Mucosa of descending colon (tissue), 3 donors: Measurements from ENCODE around the gene FHIT. TPM values are rescaled to one million over a fixed set of nuclear protein-coding genes. Genes with fewer than 3 reads are reported as not detected.
A peak's percentile ranks its signal among the peaks of the same experiment; 100 is the strongest.

Source experiments
- ATAC-seq: fragments of 200-7000 bp; cut with Tn5 transposase; one replicate; pipeline ENCODE4 v1.9.1; 2020; ENCODE audit warnings: mild to moderate bottlenecking, moderate library complexity
- DNase-seq, 3 donors: peaks; one replicate each; pipeline ENCODE4 v3.0.0-alpha.2; 2020
- H3K36me3 ChIP-seq: fragments of 200-600 bp; one replicate; pipeline ENCODE4 v1.8.0; 2021; ENCODE audit warnings: low read depth, mild to moderate bottlenecking
- H3K4me1 ChIP-seq: fragments of 200-600 bp; one replicate; pipeline ENCODE4 v1.8.0; 2021; ENCODE audit warnings: low read depth, mild to moderate bottlenecking
- H3K4me3 ChIP-seq: fragments of 200-600 bp; one replicate; pipeline ENCODE4 v1.8.0; 2021; ENCODE audit warnings: mild to moderate bottlenecking
- H3K9me3 ChIP-seq: fragments of 200-600 bp; one replicate; pipeline ENCODE4 v1.8.0; 2021; ENCODE audit warnings: mild to moderate bottlenecking
- CTCF ChIP-seq: fragments of 200-600 bp; IDR thresholded peaks from one replicate; pipeline ENCODE4 v1.8.0; 2022; ENCODE audit warnings: antibody characterized with exemption, mild to moderate bottlenecking
- intact Hi-C, 2 donors: fragments of 100-400 bp; cut with DNase I in 1 of 2; cut with micrococcal nuclease in 1 of 2; formaldehyde crosslinking; loops; one replicate each; pipeline versions ENCODE4 v1.11.0 to v1.11.1; 2022; cut with DNase I, micrococcal nuclease
- total RNA-seq, 3 donors: library from RNA; stranded (reverse); fragmentation: NEBNext Ultra II Directional in 2 of 3; extraction: Animal tissue kit (Norgen Biotek cat#: 25700) in 2 of 3; gene quantifications; one replicate each; pipeline versions ENCODE4 v1.2.1 to v1.2.4, GENCODE V29; 2021 to 2023
- donor health status: DM: no; HTN: no; CAD: no; lungs with moderate emphysema.
- donor health status: DM: no; HTN: no; CAD: no.
- donor health status: DM: no; HTN: yes; CAD: no.

Gene FHIT
- total RNA-seq, 3 donors from 2014 or later, result 8.9 to 20.7 (median 18.6) TPM

- Histone ChIP-seq H3K4me3 (no peak overlapping the region), H3K36me3 (no peaks in the 10 kb centered on the region), H3K9me3 (no peaks in the 10 kb centered on the region), H3K4me1 (no peaks in the 10 kb centered on the region)
- ATAC-seq (no peak), DNase-seq (no peak)
- no peak for TF ChIP-seq CTCF
- intact Hi-C loops, result no loop called here
These were observed 1440.1 kb downstream of the FHIT start for GRCh38 chr3:59811160-59811559.

- intact Hi-C loops, result no loop called here
- Histone ChIP-seq H3K4me1 (no peaks in the 10 kb centered on the region), H3K36me3 (no peaks in the 10 kb centered on the region), H3K9me3 (no peaks in the 10 kb centered on the region), H3K4me3 (no peak overlapping the region)
- ATAC-seq (no peak), DNase-seq (no peak)
- no peak for TF ChIP-seq CTCF
These were observed 1440.6 kb downstream of the FHIT start for GRCh38 chr3:59810606-59811005.

- no peak overlapping the region for H3K4me3 ChIP-seq
- H3K4me1 ChIP-seq, result no peaks in the 10 kb centered on the region
- TF ChIP-seq CTCF, result no peak
- H3K9me3 ChIP-seq, result no peaks in the 10 kb centered on the region
- H3K36me3 ChIP-seq, result no peaks in the 10 kb centered on the region
- ATAC-seq (peak; percentile 60), DNase-seq (peak in 1 of 3 donors; percentile 15)
- intact Hi-C loops, result no loop called here
These were observed 1441.4 kb downstream of the FHIT start for GRCh38 chr3:59809710-59810444.

GRCh38 chr3:59809016-59809415, 1442.2 kb downstream of the FHIT start:
- TF ChIP-seq CTCF, result no peak
- Histone ChIP-seq H3K4me3 (no peak overlapping the region), H3K9me3 (no peaks in the 10 kb centered on the region), H3K36me3 (no peaks in the 10 kb centered on the region), H3K4me1 (no peaks in the 10 kb centered on the region)
- intact Hi-C loops, result no loop called here
- no peak for ATAC-seq
- no peak for DNase-seq

GRCh38 chr3:59808446-59808845, 1442.8 kb downstream of the FHIT start:
- Histone ChIP-seq H3K9me3 (no peaks in the 10 kb centered on the region), H3K4me3 (no peak overlapping the region), H3K4me1 (no peaks in the 10 kb centered on the region), H3K36me3 (no peaks in the 10 kb centered on the region)
- intact Hi-C loops, result no loop called here
- DNase-seq, result no peak
- no peak for ATAC-seq
- TF ChIP-seq CTCF, result no peak
